ENCODE data around the gene MANSC4. TPM values are rescaled to one million over a fixed set of nuclear protein-coding genes. Genes with fewer than 3 reads are reported as not detected.

The MANSC4 gene
- total and polyA plus RNA-seq, 9 donors, result 0.10 to 0.36 (median 0.25) TPM; not detected in 4

GRCh38 chr12:27777141-27777540, 2.9 kb downstream of the MANSC4 start:
- H3K4me1 ChIP-seq (ENCODE audit: insufficient read depth), result peaks cover 8% of the 10 kb centered on the region
- DNase-seq, result no peak
- H3K27me3 ChIP-seq, result no peaks in the 10 kb centered on the region
- no peaks in the 10 kb centered on the region for H3K36me3 ChIP-seq
- intact Hi-C loops (cut with DNase I), result no loop called here
- no peak for TF ChIP-seq POLR2A (IDR thresholded peaks at IDR 0.05)
- TF ChIP-seq EP300 (IDR thresholded peaks at IDR 0.05), result no peak
- TF ChIP-seq, protein P1, sequence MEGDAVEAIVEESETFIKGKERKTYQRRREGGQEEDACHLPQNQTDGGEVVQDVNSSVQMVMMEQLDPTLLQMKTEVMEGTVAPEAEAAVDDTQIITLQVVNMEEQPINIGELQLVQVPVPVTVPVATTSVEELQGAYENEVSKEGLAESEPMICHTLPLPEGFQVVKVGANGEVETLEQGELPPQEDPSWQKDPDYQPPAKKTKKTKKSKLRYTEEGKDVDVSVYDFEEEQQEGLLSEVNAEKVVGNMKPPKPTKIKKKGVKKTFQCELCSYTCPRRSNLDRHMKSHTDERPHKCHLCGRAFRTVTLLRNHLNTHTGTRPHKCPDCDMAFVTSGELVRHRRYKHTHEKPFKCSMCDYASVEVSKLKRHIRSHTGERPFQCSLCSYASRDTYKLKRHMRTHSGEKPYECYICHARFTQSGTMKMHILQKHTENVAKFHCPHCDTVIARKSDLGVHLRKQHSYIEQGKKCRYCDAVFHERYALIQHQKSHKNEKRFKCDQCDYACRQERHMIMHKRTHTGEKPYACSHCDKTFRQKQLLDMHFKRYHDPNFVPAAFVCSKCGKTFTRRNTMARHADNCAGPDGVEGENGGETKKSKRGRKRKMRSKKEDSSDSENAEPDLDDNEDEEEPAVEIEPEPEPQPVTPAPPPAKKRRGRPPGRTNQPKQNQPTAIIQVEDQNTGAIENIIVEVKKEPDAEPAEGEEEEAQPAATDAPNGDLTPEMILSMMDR (IDR thresholded peaks at IDR 0.05), result no peak
- no peaks in the 10 kb centered on the region for H3K9me3 ChIP-seq
- H3K4me3 ChIP-seq, result no peak overlapping the region
- H3K27ac ChIP-seq, result no peak overlapping the region
- 71 to 80% (median 72%) methylated on average over 5 of the region's 5 CpGs for WGBS, 3 donors

DNA sequence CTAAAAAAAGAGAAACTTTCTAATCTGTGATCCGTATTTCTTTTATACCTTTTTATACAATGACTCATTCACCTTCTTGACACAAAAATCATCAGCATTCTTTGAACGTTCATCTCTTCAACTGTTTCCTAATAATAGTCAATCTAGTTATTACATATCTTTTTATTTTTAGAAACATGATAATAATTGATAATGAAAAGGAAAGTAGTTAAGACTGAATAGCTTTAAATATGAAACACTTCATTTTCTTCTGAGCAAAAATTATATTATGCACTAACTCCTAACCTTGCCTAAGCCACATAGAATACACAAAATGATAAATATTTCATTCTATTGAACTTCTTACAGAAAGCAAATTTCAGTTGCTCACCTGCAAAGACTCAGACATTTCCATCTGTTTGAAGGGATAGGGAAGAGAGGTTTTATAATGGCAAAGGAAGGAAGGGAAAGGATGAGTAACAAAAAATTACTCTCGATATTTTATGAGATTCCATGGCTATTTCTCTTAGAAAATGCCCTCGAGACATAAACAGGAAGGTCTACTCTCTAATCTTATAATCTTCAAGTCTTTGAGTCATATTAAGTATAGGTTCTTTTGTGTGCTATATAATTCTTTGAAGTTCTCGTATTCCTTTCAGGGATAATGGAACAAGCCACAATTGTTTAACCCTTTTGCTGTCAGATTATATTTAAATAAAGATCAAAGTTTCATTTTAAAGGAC, 7.5 kb downstream of the MANSC4 start:
- 38 to 57% (median 46%) methylated on average over 5 of the region's 5 CpGs for WGBS, 3 donors
- TF ChIP-seq EP300 (IDR thresholded peaks at IDR 0.05), result no peak
- TF ChIP-seq POLR2A (IDR thresholded peaks at IDR 0.05), result no peak
- TF ChIP-seq, protein P1 (IDR thresholded peaks at IDR 0.05), result no peak
- no peaks in the 10 kb centered on the region for H3K27me3 ChIP-seq
- no peaks in the 10 kb centered on the region for H3K36me3 ChIP-seq
- H3K27ac ChIP-seq, result no peak overlapping the region
- intact Hi-C loops (cut with DNase I), result no loop called here
- DNase-seq, result no peak
- H3K4me1 ChIP-seq (ENCODE audit: insufficient read depth), result no peaks in the 10 kb centered on the region
- no peaks in the 10 kb centered on the region for H3K9me3 ChIP-seq
- no peak overlapping the region for H3K4me3 ChIP-seq

DNA sequence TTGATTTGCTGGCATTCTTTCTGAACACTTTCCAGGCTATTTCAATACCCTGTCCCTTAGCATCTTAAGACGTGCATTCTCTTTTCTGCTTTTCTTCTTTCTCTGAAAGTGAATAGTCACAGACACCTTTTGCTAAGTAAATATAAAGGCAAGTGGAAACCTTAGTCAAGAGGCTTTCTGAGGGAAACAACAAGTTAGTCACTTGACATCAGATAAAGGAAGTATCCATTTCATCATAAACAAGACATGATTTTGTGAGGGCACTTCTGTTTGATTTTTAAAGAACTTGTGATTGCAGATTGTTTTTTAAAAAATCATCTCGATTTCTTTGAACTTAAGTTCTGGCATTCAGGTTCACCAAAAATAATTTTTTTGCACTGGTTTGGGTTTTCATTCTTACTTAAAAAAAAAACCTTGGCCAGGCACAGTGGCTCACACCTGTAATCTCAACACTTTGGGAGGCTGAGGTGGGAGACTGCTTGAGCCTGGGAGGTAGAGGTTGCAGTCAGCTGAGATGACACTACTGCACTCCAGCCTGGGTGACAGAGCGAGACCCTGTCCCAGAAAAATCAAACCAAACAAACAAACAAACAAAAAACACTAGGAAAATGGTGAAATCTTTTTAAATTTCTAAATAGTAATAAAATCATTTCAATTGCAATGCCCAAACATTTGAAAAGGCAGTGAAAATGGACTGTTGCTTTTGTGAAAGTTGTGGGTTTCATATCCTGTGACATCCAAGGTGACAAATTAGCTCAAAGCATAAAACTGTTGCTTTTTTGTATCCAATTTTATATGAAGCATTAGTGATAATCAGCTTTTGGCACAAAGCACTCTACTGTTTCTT, 8.3 kb downstream of the MANSC4 start:
- TF ChIP-seq, protein P1 (IDR thresholded peaks at IDR 0.05), result no peak
- TF ChIP-seq POLR2A (IDR thresholded peaks at IDR 0.05) (no peak), EP300 (IDR thresholded peaks at IDR 0.05) (no peak)
- no peaks in the 10 kb centered on the region for H3K36me3 ChIP-seq
- intact Hi-C loops (cut with DNase I), result no loop called here
- 88% methylated on average over 3 of the region's 3 CpGs for WGBS, 3 donors
- H3K27me3 ChIP-seq, result no peaks in the 10 kb centered on the region
- DNase-seq, result no peak
- no peaks in the 10 kb centered on the region for H3K4me1 ChIP-seq (ENCODE audit: insufficient read depth)
- no peaks in the 10 kb centered on the region for H3K9me3 ChIP-seq
- H3K4me3 ChIP-seq, result no peak overlapping the region
- no peak overlapping the region for H3K27ac ChIP-seq

GRCh38 chr12:27769142-27769673, 10.8 kb downstream of the MANSC4 start:
- TF ChIP-seq POLR2A (IDR thresholded peaks at IDR 0.05), result no peak

More at GRCh38 chr12:27769142-27769673, 10.8 kb downstream of the MANSC4 start:
- intact Hi-C loops (cut with DNase I), result no loop called here
- H3K4me3 ChIP-seq, result no peak overlapping the region
- H3K36me3 ChIP-seq, result no peaks in the 10 kb centered on the region
- DNase-seq, result no peak
- no peak overlapping the region for H3K27ac ChIP-seq
- no peaks in the 10 kb centered on the region for H3K4me1 ChIP-seq (ENCODE audit: insufficient read depth)
- H3K9me3 ChIP-seq, result no peaks in the 10 kb centered on the region
- no peaks in the 10 kb centered on the region for H3K27me3 ChIP-seq
- WGBS, 3 donors, result 70 to 78% (median 77%) methylated on average over 8 of the region's 8 CpGs
